AG04449 (cell line): ENCODE measurements around the gene KLHL29.

Experiments
- CTCF ChIA-PET: fragments of 350-600 bp; formaldehyde crosslinking; extraction: SDS; loops from one replicate; lab custom pipeline; 2021; ENCODE audit warnings: antibody characterized with exemption; lab: Yijun Ruan, JAX
- POLR2A ChIA-PET: fragments of 400-600, 350-600 bp; formaldehyde crosslinking; extraction: SDS; loops from one replicate; lab custom pipeline; 2020; ENCODE audit warnings: antibody characterized with exemption, inconsistent platforms; lab: Yijun Ruan, JAX
- DNase-seq: peaks from one replicate; pipeline ENCODE4 v3.0.0-alpha.2; 2010; ENCODE audit warnings: low read depth, low spot score
- H3K4me3 ChIP-seq: 2 replicates; pipeline ENCODE4 v1.5.1; 2011; ENCODE audit warnings: low read depth, mild to moderate bottlenecking, control low read depth, low read length
- TF ChIP-seq, protein P1 (sequence below): IDR thresholded peaks from one replicate; pipeline ENCODE4 v1.5.1; 2011; ENCODE audit warnings: mild to moderate bottlenecking, moderate library complexity, low read length, control low read depth, inconsistent platforms; ENCODE audit not compliant: insufficient read depth; ENCODE audit errors: missing control alignments

The KLHL29 gene

DNA sequence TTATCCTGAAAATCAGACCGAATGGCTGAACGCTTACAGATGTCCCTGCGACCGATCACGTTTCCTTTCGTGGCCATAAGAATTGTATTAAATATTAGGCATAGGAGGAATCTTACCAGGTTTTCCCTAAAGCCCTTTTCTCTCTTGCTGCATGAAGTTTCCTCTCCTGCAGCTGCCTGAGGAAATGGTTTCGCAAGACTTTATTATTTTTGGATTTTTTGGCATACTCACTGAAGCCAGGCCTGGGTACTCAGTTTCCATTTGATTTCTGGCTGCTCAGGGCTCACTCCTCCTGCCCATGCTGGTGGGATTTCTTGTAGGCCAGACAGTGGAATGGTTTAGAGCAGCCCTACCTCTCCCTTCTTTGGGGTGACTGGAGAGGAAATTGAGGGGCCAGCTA, 114.0 kb downstream of the KLHL29 start:
- TF ChIP-seq, protein P1, sequence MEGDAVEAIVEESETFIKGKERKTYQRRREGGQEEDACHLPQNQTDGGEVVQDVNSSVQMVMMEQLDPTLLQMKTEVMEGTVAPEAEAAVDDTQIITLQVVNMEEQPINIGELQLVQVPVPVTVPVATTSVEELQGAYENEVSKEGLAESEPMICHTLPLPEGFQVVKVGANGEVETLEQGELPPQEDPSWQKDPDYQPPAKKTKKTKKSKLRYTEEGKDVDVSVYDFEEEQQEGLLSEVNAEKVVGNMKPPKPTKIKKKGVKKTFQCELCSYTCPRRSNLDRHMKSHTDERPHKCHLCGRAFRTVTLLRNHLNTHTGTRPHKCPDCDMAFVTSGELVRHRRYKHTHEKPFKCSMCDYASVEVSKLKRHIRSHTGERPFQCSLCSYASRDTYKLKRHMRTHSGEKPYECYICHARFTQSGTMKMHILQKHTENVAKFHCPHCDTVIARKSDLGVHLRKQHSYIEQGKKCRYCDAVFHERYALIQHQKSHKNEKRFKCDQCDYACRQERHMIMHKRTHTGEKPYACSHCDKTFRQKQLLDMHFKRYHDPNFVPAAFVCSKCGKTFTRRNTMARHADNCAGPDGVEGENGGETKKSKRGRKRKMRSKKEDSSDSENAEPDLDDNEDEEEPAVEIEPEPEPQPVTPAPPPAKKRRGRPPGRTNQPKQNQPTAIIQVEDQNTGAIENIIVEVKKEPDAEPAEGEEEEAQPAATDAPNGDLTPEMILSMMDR: no peak
- no peak overlapping the region for H3K4me3 ChIP-seq
- no peak for DNase-seq
- CTCF ChIA-PET: no interaction called here
- POLR2A ChIA-PET: no interaction called here

DNA sequence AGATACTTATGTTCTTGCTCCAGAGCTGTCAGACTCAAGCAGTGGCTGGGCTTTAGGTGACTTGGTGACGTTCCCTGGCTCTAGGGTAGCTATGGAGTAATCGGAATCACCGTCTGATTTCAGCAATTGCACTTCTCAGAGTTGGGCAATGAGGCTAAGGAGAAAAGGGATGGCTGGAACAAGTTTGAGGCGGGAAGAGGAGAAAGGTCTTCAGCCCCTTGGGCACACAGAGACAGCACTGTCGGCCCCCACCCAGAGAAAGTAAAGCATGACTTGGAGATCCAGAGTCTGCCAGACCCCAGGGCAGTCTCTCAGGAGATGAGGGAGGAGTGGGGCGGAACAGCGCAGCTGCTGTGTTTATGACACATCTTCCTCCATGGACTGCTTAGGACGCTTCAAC, 114.5 kb downstream of the KLHL29 start:
- CTCF ChIA-PET: no interaction called here
- POLR2A ChIA-PET: no interaction called here
- no peak overlapping the region for H3K4me3 ChIP-seq
- DNase-seq: no peak
- TF ChIP-seq, protein P1: no peak

DNA sequence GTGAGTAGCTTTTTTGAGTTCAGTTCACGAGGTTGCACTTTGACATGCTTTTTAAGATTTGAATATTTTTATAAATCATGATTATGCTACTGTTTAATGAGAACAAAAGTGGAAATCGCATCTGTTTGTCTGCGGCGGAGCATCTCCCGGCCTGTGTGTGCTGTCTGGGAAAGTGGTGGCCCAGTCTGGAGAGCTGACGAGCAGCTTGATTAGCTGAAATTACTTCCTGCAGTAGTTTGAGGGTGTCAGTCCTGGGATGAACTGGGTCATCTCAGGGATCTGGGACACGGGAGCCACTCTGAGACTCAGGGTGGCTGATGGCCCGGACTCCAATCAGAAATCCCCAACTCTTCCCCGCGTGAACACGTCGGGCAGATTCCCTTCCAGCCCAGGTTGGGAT, 115.9 kb downstream of the KLHL29 start:
- no peak for DNase-seq
- ChIA-PET POLR2A (no interaction called here), CTCF (no interaction called here)
- TF ChIP-seq, protein P1: no peak
- H3K4me3 ChIP-seq: no peak overlapping the region

DNA sequence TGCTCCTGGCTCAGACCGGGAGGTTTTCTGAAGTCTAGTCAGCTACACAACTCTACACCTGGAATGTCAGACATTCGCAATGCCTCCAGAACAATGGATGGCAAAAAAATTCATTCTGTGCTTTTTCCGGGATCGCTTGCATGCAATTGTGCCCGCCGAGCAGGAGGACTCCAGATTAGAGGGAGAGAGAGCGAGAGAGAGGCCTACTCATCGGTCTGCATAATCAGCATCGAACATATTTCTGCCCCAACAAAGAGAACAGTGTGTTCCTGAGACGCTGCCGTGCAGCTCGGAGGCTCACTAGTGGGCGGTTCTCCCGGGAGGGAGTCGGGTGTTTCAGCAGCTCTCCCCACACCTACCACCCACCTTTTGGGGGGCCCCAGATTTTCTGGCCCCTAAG, 117.1 kb downstream of the KLHL29 start:
- DNase-seq: no peak
- CTCF ChIA-PET: no interaction called here
- no peak overlapping the region for H3K4me3 ChIP-seq
- POLR2A ChIA-PET: no interaction called here
- TF ChIP-seq, protein P1: no peak

DNA sequence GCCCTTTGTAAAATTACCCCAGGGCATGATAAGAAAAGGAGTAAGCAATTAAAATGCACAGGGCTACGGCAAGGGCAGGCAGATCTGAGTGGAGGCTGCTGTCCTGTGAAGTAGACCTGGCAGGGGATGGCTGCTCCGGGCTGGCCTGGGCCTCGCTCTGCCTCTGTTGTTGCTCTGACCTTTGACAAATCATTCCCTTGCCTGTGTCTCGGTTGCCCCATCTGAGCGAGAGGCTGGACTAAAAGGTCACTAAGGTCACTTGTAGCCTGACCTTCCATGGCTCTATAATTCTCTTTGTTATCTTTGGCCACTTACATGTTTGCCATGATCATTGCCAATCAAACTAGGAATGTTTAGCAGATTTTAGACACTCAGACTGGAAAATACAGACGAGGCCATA, 118.1 kb downstream of the KLHL29 start:
- TF ChIP-seq, protein P1: no peak
- POLR2A ChIA-PET: no interaction called here
- no peak overlapping the region for H3K4me3 ChIP-seq
- CTCF ChIA-PET: no interaction called here
- DNase-seq: no peak

DNA sequence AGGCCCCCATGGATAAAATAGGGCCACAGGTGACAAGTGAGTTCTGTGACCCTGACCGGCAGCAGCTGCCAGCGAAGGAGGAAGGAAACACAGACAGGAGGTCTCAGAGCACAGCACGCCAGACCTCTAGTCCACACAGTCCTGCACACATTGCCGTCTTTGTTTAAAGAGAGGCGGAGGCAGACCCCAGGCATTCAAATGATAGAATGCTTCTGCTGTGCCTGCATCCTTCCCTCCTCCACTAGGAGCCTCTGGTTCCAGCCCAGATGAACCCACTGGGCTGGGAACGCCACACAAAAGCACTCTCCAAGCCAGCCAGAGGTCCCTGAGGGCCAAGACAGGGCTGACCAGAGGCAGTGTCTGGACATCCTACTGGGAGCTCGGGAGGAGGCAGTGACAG, 118.7 kb downstream of the KLHL29 start:
- DNase-seq: no peak
- CTCF ChIA-PET: no interaction called here
- no peak overlapping the region for H3K4me3 ChIP-seq
- POLR2A ChIA-PET: no interaction called here
- TF ChIP-seq, protein P1: no peak
